ENCODE measurements around the gene DPP10. TPM values are rescaled to one million over a fixed set of nuclear protein-coding genes. Genes with fewer than 3 reads are reported as not detected.

The DPP10 gene
- total RNA-seq, 6 experiments from 2014 or later = not detected

DNA sequence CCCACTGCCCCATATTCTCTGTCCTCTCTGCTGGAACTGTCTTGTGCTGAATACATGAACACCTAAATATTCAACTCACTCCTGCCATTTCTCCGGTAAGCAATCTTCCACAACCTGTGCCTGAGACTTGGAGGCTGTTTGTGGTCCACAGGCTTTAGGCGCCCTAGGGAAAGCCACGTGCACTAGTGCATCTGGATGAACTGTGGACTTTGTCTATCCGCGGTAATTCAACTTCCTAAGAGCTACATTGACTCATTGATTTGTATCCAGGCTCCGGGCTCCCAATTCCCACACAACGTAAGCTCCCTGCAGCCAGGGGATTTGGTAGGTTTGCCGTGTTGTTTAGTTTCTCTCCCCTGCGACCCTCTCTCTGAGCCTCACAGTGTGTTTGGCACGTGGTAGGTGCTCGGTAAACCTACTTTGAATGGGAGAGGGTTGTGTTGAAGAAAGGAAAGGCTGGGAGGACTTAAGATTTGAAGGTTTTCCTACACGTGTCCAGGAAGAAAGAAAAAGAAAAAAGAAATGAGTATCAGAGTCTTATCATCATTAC lies 718.2 kb downstream of the DPP10 start:
- Mint-ChIP-seq H3K9me3 (peaks cover 21% of the 10 kb centered on the region), H3K36me3 (ENCODE audit: low read depth) (peaks cover 5% of the 10 kb centered on the region), H3K27me3 (ENCODE audit: insufficient read depth) (peaks cover 3% of the 10 kb centered on the region; the same call in 1 of the 2 replicates), H3K4me1 (ENCODE audit: low read depth) (no peaks in the 10 kb centered on the region), H3K27ac (no peak overlapping the region), H3K4me3 (no peak overlapping the region)
- no peak for DNase-seq
- TF ChIP-seq, protein P1, sequence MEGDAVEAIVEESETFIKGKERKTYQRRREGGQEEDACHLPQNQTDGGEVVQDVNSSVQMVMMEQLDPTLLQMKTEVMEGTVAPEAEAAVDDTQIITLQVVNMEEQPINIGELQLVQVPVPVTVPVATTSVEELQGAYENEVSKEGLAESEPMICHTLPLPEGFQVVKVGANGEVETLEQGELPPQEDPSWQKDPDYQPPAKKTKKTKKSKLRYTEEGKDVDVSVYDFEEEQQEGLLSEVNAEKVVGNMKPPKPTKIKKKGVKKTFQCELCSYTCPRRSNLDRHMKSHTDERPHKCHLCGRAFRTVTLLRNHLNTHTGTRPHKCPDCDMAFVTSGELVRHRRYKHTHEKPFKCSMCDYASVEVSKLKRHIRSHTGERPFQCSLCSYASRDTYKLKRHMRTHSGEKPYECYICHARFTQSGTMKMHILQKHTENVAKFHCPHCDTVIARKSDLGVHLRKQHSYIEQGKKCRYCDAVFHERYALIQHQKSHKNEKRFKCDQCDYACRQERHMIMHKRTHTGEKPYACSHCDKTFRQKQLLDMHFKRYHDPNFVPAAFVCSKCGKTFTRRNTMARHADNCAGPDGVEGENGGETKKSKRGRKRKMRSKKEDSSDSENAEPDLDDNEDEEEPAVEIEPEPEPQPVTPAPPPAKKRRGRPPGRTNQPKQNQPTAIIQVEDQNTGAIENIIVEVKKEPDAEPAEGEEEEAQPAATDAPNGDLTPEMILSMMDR (IDR thresholded peaks at IDR 0.05) = no peak

DNA sequence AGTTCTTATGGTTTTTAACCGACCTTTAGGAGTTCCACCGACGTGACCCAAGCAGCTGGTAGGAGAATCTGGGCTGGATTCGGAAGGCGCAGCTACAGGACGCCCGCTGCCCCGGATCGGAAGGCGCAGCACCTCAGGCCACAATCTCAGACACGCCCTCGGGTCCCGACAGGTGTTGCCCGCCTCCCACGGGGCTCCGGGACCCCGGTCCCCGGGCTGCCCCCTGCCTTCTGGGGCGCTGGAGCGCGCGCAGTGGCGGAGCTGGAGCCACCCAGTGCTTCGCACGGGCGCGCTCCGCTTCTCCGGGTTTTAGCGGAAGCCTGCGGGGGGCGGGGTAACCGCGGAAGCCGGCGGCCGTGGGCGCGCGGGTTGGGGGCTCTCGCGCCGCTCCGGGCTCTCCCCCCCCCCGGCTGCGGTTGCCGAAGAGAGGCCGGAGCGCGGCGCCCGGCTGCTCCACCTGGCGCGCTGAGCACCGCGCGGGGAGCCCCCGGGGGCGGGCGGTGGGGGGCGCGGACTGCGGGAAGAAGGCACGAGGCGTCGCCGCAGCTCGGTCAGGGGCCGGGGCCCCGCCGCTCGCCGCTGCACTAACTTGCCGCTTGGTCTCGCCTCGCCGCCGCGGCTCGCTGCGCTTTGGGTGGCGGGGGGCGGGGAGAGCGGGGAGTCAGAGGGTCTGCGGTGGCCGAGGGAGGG lies 718.8 kb downstream of the DPP10 start:
- Mint-ChIP-seq H3K4me3 (no peak overlapping the region), H3K9me3 (peaks cover 16% of the 10 kb centered on the region), H3K27ac (no peak overlapping the region), H3K4me1 (ENCODE audit: low read depth) (no peaks in the 10 kb centered on the region), H3K36me3 (ENCODE audit: low read depth) (peaks cover 5% of the 10 kb centered on the region), H3K27me3 (ENCODE audit: insufficient read depth) (peaks cover 3% of the 10 kb centered on the region; the same call in 1 of the 2 replicates)
- DNase-seq = no peak
- TF ChIP-seq, protein P1 (IDR thresholded peaks at IDR 0.05) = no peak

DNA sequence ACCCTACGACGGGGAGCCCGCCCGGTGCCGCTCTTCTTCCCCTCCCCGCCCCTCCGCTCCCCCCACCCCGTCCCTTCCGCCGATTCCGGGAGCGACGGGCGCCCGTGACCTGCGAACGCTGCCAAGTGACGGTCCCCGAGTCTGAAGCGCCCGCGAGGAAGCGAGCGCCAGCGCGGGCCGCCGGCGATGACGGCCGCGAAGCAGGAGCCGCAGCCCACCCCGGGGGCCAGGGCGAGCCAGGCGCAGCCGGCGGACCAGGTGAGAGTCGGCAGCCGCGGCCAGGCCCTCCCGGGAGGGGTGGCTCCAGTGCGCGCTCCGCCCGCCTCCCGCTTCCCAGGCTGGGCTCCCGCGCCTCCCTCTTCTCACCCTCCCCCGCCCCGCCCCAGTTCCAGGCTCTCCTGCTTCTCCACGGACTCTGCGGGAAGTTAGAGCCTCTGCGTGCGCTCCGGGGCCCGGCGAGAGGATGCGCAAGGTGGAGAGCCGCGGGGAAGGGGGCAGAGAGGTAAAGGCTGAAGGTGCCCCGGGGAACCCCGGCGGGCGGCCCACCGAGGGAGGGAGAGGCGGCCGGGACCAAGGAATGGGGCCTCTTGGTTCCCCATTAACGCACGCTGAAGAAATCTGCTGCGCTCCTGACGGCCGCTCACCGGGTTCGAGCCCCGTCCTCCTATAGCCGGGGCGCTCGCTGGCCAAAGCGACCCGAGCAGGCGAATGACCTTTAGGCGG lies 719.5 kb downstream of the DPP10 start:
- Mint-ChIP-seq H3K36me3 (ENCODE audit: low read depth) (peaks cover 5% of the 10 kb centered on the region), H3K9me3 (peaks cover 16% of the 10 kb centered on the region), H3K4me1 (ENCODE audit: low read depth) (no peaks in the 10 kb centered on the region), H3K27me3 (ENCODE audit: insufficient read depth) (peaks cover 3% of the 10 kb centered on the region; the same call in 1 of the 2 replicates), H3K4me3 (no peak overlapping the region), H3K27ac (no peak overlapping the region)
- TF ChIP-seq, protein P1 (IDR thresholded peaks at IDR 0.05) = no peak
- no peak for DNase-seq

DNA sequence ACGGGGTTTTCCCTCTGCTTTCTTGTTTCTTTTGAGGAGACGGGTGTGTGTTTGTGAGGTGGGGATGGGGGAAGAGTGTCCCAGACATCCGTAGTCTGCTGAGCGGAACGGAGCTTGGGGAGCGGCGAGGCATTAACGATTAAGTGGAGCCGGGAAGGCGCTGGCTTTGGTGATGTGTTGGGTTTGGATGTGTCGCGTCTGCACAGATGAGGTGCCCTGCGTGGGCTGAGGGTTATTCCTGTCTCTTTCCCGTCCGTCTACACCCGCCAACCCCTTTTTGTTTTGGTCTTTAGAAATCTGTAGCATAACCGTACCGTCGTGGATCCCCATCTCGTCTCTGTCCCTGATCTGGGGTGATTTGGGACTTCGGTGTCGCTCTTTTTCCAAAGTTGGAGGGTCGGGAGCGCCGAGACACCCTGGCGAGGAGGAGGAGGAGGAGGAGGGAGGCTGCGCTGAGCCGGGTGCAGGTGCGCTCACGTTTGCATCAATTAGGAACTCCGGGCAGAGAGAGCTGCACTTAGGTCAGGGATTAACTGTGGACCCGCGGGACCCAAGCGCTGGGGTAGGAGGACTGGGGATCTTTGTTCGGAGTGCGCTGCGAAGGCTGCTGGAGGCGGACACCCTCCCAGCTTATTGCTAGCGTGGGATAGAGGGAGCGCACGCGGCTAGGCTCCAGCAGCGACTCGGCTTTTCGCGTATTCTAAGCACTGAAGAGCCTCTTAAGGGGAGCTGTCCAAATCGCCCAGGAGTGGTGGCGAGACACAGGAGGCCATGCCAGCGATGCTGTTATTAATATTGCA lies 720.3 kb downstream of the DPP10 start:
- no peak overlapping the region for H3K27ac Mint-ChIP-seq
- peaks cover 5% of the 10 kb centered on the region for H3K36me3 Mint-ChIP-seq (ENCODE audit: low read depth)
- peaks cover 16% of the 10 kb centered on the region for H3K9me3 Mint-ChIP-seq
- H3K4me3 Mint-ChIP-seq = no peak overlapping the region
- H3K27me3 Mint-ChIP-seq (ENCODE audit: insufficient read depth) = peaks cover 3% of the 10 kb centered on the region; the same call in 1 of the 2 replicates
- H3K4me1 Mint-ChIP-seq (ENCODE audit: low read depth) = no peaks in the 10 kb centered on the region
- TF ChIP-seq, protein P1 (IDR thresholded peaks at IDR 0.05) = no peak
- DNase-seq = no peak

DNA sequence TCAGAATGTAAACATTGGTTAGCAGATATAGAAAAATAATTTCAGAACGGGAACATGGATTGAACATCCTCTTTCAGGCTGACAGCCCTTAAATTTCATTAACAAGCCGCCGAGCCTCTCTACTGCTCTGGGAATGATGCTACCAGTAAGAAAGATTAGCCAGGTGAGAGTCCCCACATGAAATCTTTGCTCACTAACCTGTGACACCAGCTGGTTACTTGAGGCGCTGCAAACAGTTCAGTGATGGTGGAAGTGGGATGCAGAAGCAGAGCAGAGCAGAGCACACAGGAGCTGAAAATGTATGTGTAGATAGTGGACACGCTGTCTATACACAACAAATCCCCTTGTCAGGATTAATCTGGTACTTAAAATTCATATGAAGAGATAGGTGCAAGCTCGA lies 721.1 kb downstream of the DPP10 start:
- no peak overlapping the region for H3K27ac Mint-ChIP-seq
- DNase-seq = no peak
- H3K9me3 Mint-ChIP-seq = peaks cover 16% of the 10 kb centered on the region
- peaks cover 3% of the 10 kb centered on the region; the same call in 1 of the 2 replicates for H3K27me3 Mint-ChIP-seq (ENCODE audit: insufficient read depth)
- H3K4me3 Mint-ChIP-seq = no peak overlapping the region
- no peaks in the 10 kb centered on the region for H3K4me1 Mint-ChIP-seq (ENCODE audit: low read depth)
- peaks cover 5% of the 10 kb centered on the region for H3K36me3 Mint-ChIP-seq (ENCODE audit: low read depth)
- TF ChIP-seq, protein P1 (IDR thresholded peaks at IDR 0.05) = no peak

Data from HFFc6 (cell line).